Neutrophil (primary cell): ENCODE data around the gene PLTP.
A peak's percentile ranks its signal among the peaks of the same experiment; 100 is the strongest.

Experiments
- H3K27ac ChIP-seq: fragments of 200-600 bp; sonication (generic); 2 replicates; pipeline ENCODE4 v1.5.1; 2016; ENCODE audit warnings: mild to moderate bottlenecking, moderate library complexity
- H3K27me3 ChIP-seq: fragments of 200-600 bp; sonication (generic); 2 replicates; pipeline ENCODE4 v1.6.0; 2016; ENCODE audit warnings: mild to moderate bottlenecking
- H3K36me3 ChIP-seq: fragments of 200-600 bp; sonication (generic); 2 replicates; pipeline ENCODE4 v1.5.1; 2017
- H3K4me1 ChIP-seq, 2 experiments: fragments of 200-600 bp in 1 of 2; sonication (generic) in 1 of 2; 1 replicate in 1 of 2; 2 replicates in 1 of 2; pipeline versions ENCODE4 v1.5.1 to v1.6.1; 2013 to 2016; ENCODE audit warnings: low read depth in 1 of 2, low read length in 1 of 2, mild to moderate bottlenecking in 1 of 2, moderate library complexity in 1 of 2; ENCODE audit not compliant: control insufficient read depth in 1 of 2, insufficient read depth in 1 of 2
- H3K4me3 ChIP-seq, 2 experiments: fragments of 200-600 bp in 1 of 2; sonication (generic) in 1 of 2; 1 replicate in 1 of 2; 2 replicates in 1 of 2; pipeline ENCODE4 v1.5.1; 2013 to 2016; ENCODE audit warnings: low read depth in 1 of 2, low read length in 1 of 2, mild to moderate bottlenecking in 1 of 2, moderate library complexity in 1 of 2
- H3K9me3 ChIP-seq: fragments of 200-600 bp; sonication (generic); 2 replicates; pipeline ENCODE4 v1.5.1; 2016
- CTCF ChIP-seq: fragments of 200-600 bp; sonication (generic); IDR thresholded peaks from 2 replicates; pipeline ENCODE4 v1.5.1; 2016; ENCODE audit warnings: antibody characterized with exemption

PLTP gene

DNA sequence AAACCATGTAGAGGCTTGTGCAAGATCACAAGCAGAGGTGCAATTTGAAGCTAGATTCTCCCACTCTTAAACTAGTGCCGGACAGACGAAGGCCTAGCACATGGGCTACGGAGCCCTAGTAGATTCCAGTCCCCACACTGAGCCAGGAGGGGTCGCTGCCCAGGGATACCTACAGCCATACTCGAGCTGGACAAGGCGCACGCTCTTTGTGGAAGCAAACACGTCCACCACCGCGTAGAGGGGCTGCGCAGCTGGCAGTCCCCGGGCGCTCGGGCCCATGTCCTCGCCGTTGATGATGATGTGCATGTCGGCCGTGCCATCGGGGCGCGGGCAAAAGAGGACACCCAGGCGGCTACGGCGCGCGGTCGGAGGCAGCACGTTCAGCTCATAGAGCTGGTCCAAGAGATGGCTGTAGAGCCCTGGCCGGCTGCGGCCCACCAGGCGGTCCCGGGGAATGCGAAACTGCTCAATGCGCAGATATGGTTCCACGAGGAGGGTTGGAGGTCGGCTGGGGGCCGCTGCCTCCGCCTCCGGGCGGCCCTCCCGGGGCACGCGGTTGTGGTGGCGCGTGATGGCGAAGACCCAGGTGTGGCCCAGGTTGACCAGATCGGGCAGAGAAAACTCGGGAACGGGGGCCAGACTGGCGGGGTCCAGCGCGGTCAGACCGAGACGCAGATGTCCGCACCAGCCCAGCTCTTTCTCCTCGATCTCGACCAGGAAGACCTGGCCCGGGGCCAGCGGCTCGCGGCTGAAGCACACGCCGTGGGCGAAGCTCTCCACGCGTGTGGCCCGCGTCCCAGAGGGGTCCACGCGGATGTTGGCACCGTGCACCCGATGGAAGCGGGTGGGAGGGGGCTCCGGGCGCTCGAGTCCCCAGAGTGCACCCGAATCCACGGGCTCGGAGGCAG lies 21.6 kb downstream of the PLTP start:
- H3K4me3 ChIP-seq, result peak overlapping the region; percentile 91 to 94
- TF ChIP-seq CTCF, result peak; percentile 70
- H3K36me3 ChIP-seq, result peaks cover 28% of the 10 kb centered on the region
- H3K4me1 ChIP-seq, result peaks cover 41 to 46% of the 10 kb centered on the region in 2 experiments
- no peaks in the 10 kb centered on the region for H3K27me3 ChIP-seq
- no peaks in the 10 kb centered on the region for H3K9me3 ChIP-seq
- H3K27ac ChIP-seq, result peak overlapping the region; percentile 88

DNA sequence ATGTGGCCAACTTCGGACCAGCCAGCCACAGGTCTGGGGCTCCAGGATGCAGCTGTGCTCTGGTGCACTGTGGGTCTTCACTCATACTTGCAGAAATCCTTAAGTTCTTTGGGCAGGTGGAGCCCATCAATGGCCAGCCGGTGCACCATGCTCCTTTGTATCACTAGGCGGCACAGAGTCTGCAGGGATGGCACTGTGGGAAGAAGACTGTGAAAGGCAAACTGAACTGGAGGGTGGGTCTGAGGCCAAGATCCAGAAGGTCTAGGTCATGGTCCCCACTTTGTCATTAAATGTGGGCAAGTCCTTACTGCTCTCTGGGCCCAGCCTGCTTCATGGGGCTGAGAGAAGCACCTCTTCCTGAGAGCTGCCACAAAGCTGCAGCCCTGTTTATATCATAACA lies 23.3 kb downstream of the PLTP start:
- peaks cover 15% of the 10 kb centered on the region for H3K36me3 ChIP-seq
- no peaks in the 10 kb centered on the region for H3K27me3 ChIP-seq
- H3K4me3 ChIP-seq, result no peak overlapping the region
- TF ChIP-seq CTCF, result no peak
- H3K27ac ChIP-seq, result no peak overlapping the region
- H3K9me3 ChIP-seq, result no peaks in the 10 kb centered on the region
- H3K4me1 ChIP-seq, result peaks cover 32 to 37% of the 10 kb centered on the region in 2 experiments

- Histone ChIP-seq H3K27ac (no peak within 1 kb of the TSS), H3K4me1 (peaks cover 19 to 23% of the 10 kb centered on the region in 2 experiments), H3K4me3 (no peak within 1 kb of the TSS), H3K36me3 (peaks cover 26% of the 10 kb centered on the region), H3K27me3 (no peaks in the 10 kb centered on the region), H3K9me3 (no peaks in the 10 kb centered on the region)
- no peak for TF ChIP-seq CTCF
Measured at GRCh38 chr20:45887346-45887715, 24.6 kb downstream of the PLTP start, which contains the start of gene SPATA25. Gene SPATA25, minus strand, starts transcription at chr20:45887622. Its CDS starts 32 bp downstream, at chr20:45887590.

DNA sequence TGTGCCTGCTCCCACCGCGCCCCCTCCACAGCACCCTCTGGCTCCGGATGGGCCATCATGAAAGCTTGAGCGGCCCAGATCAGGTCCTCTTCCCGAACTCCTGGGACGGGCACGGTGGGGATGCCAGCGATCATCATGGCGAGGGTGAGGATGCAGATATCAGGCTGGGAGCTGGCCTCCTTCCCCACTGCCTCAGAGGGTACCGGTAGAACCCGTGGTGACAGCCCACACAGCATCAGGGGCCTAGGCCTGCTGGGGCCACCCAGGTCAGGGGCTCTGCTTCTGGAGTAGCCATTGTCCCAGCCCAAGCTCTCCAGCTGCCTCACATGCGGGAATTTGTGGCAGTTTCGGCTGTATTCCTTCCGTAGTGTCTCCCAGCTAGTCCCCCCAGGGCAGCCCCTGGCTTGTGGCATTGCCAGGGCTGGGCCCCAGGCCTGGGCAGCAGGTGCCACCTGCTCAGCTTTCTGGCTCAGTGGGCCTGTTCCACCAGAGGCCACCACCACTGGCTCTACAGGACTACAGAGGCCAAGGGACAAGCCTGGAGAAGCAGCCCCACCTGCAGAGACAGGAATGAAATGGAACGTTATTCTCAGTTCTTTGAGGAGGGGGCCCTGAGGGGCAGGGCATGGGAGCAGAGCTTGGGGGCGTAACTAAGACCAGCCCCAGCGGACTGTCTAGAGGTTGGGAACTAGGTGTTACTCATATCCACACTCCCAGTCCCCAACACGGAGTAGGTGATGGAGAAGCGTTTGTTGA lies 25.2 kb downstream of the PLTP start:
- no peak overlapping the region for H3K4me3 ChIP-seq
- no peaks in the 10 kb centered on the region for H3K27me3 ChIP-seq
- peaks cover 14 to 18% of the 10 kb centered on the region in 2 experiments for H3K4me1 ChIP-seq
- H3K36me3 ChIP-seq, result peaks cover 26% of the 10 kb centered on the region
- no peak overlapping the region for H3K27ac ChIP-seq
- no peak for TF ChIP-seq CTCF
- H3K9me3 ChIP-seq, result no peaks in the 10 kb centered on the region

GRCh38 chr20:45883100-45883469 lies 28.9 kb downstream of the PLTP start:
- Histone ChIP-seq H3K27ac (peak overlapping the region; percentile 10), H3K9me3 (no peaks in the 10 kb centered on the region), H3K4me3 (no peak overlapping the region), H3K4me1 (peaks cover 8 to 12% of the 10 kb centered on the region in 2 experiments), H3K36me3 (peaks cover 35% of the 10 kb centered on the region), H3K27me3 (no peaks in the 10 kb centered on the region)
- TF ChIP-seq CTCF, result no peak
